GM19099 (cell line): ENCODE data around the gene ARHGAP31.
A peak's percentile ranks its signal among the peaks of the same experiment; 100 is the strongest.

ENCODE experiments used
- POLR2A ChIP-seq: IDR thresholded peaks from 3 replicates; pipeline ENCODE4 v1.6.1; 2011; ENCODE audit warnings: low read depth; ENCODE audit not compliant: insufficient read length; ENCODE audit errors: extremely low read depth

The ARHGAP31 gene, protein sequence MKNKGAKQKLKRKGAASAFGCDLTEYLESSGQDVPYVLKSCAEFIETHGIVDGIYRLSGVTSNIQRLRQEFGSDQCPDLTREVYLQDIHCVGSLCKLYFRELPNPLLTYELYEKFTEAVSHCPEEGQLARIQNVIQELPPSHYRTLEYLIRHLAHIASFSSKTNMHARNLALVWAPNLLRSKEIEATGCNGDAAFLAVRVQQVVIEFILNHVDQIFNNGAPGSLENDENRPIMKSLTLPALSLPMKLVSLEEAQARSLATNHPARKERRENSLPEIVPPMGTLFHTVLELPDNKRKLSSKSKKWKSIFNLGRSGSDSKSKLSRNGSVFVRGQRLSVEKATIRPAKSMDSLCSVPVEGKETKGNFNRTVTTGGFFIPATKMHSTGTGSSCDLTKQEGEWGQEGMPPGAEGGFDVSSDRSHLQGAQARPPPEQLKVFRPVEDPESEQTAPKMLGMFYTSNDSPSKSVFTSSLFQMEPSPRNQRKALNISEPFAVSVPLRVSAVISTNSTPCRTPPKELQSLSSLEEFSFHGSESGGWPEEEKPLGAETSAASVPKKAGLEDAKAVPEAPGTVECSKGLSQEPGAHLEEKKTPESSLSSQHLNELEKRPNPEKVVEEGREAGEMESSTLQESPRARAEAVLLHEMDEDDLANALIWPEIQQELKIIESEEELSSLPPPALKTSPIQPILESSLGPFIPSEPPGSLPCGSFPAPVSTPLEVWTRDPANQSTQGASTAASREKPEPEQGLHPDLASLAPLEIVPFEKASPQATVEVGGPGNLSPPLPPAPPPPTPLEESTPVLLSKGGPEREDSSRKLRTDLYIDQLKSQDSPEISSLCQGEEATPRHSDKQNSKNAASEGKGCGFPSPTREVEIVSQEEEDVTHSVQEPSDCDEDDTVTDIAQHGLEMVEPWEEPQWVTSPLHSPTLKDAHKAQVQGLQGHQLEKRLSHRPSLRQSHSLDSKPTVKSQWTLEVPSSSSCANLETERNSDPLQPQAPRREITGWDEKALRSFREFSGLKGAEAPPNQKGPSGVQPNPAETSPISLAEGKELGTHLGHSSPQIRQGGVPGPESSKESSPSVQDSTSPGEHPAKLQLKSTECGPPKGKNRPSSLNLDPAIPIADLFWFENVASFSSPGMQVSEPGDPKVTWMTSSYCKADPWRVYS (N-terminal part only)

DNA sequence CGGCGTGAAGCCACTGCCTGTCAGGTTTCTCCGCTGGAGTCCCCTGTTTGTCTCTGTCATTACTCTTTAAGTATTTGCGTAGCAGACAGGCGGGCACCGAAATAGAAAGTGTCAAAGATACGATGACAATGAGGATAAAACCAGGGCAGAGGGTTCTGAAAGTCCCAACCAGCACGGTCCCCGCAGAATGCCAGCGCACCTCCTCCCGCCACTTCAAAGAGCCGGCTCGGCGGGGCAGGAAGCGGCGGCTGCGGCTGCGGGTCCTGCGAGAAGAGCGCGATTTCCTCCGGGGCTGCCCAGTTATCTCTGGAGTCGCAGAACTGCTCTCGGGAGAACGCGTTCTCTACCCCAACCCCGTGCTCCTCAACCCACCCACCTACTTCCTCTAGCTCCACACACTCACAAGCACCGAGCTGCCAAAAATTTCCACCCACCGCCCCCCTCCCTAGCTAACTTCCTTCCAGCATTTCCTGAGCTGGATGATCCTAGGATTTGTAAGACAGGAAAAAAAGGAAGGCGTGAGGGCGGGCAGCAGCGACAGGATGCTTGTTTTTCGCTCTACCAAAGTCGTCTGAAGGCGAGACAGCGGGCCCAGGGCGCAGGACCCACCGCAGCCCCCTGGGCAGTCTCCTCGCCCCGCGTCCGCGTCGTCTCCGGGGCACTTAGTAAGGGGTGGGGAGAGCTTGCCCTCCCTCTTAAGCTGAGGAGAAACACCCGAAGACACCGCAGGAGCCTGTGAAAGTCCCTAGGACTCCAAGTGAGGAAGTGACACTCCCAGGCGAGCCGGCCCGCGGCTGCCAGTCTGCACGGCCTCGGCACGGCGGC is at the start of gene ARHGAP31:
Gene ARHGAP31 (plus strand): TSS at position 513 of the 825 bp plus-strand sequence. CDS start 522 bp downstream, outside the sequence.
- TF ChIP-seq POLR2A, result peak; percentile 62

DNA sequence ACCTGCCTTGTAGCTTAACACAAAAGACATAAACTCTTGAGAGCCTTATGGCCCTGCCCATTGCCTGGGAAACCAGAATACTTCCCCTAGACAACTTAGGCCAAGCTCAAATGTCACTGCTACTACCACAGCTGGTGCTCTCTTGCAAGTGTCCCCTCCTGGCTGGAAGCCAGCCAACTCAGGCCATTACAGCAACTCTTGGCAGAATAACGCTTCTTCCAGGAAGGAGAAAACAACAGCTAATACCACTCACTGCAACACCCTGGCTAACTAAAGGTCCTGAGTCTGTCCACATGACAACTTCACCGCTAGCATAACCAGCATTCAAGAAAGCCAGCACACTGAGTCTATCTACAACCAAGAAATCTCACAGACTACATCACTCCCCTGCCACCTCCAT is 48.4 kb upstream of the ARHGAP31 start:
- no peak for TF ChIP-seq POLR2A

DNA sequence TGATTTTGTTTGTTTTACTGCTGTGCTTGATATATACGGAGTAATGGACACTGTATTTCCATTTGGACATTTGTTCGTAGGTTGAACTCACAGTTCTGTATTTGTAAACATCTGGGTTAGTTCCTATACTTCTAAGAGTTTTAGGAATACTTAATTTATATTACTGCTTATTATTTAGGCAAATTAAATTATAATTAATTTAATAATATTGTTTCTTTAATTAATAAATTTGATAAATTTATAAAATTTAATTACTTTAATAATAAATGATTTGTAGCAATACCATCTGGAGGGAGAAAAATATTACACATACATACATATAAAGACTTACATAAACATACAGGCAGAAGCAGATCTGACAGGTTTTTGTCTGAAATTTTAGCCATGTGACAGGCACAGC is 39.0 kb upstream of the ARHGAP31 start:
- no peak for TF ChIP-seq POLR2A

DNA sequence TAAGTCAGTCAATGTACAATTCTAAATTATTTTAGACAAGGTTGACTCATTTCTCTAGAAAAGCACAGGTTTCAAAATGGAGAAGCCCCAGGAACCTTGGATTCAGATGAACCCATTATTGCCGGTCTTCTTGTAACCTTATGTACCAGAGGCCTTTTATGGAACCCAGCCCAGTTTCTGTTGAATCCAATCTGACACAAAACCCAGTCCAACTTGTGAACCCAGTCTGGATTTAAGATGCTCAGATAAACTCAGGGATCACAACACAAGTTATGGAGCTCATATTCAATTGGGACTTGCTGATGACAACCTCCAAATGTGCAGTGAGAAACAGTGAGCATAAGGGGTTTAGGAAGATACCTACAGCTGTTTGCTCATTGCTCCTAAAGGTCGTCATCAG is 37.1 kb upstream of the ARHGAP31 start:
- no peak for TF ChIP-seq POLR2A

DNA sequence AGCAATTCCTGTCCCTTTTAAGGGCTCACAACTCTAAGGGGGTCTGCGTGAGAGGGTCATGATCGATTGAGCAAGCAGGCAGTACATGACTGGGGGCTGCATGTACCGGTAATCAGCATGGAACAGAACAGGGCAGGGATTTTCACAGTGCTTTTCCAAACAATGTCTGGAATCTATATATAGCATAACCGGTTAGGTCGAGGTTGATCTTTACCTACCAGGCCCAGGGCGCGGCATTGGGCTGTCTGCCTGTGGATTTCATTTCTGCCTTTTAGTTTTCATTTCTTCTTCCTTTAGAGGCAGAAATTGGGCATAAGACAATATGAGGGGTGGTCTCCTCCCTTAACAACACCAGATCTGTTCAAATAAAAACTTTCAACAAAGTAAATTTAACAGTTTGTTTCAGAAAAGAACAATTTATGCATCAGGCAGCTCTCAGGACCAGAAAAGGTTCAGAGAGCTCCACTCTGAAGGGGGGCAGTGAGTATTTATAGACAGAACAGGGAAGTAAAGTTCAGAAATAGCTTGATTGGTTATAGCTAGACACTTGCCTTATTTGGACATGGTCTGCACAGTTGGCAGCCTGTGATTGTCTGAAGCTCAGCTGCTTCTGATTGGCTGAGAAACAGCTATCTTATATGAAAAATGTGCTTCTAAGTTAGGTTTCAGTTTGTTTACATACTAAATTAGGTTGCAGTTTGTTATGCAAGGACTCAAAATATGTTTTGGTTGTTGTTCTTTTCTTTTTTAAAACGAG is 36.4 kb upstream of the ARHGAP31 start:
- TF ChIP-seq POLR2A, result no peak

DNA sequence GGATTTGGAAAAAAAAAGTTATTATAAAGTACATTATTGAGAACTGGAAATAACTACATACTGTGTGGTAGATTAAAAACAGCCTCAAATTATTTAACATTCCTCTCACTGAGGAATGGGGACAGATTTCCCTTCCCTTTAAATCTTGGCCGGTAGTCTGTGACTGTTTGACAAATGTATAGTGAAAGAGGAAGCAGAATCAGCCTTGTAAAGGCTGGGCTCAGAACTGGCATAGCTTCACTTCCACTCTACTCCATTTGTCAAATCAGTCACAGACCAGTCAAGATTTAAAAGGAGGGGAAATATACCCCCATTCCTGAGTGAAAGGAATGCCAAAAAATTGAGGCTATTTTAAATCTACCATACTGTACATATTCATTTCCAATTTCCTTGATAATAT is 35.3 kb upstream of the ARHGAP31 start:
- TF ChIP-seq POLR2A, result no peak

DNA sequence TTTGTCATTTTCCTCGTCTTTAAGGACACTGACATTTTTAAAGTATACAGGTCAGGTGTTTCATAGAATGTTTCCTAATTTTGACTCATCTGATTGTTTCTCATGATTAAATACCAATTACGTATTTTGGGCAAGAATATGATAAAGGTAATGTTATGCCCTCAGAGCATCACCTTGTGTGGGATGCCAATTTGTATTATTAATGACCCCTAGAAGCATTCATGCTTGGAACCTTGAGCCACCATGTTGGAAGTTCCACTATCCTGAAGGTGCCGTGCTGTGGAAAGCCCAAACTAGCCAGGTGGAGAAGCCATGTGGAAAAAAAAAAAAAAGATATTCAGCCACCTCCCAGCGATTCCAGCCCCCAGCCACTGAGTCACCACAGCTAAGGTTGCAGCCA is 34.4 kb upstream of the ARHGAP31 start:
- no peak for TF ChIP-seq POLR2A

DNA sequence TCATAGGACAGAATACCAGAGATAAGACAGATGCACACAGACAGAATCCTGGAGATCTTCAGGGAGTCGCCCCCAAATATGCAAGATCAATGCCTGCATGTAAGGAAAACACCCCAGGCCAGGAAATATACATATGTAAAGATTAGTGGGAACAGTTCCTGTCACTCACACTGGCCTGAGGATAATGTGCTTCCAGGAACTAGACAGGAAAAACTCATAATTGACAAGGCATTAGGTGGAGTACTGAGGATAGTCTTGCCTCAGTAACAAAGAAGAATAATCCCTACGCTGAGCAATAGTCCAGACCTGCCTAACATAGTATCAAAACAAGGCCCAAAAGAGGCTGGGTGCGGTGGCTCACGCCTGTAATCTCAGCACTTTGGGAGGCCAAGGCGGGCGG is 33.1 kb upstream of the ARHGAP31 start:
- no peak for TF ChIP-seq POLR2A

DNA sequence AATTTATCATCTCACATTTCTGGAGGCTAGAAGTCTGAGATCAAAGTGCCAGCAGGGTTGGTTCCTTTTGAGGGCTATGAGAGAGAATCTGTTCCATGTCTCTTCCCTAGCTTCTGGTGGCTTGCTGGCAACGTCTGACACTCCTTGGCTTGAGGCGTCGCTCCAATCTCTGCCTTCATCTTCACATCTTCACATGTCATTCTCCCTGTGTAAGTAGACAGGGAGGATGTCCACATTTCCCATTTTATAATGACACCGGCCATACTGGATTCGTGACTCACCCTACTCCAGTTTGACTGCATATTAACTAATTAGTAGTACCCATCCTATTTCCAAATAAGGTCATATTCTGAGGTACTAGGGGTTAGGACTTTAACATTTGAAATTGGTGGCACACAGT is 17.5 kb upstream of the ARHGAP31 start:
- TF ChIP-seq POLR2A, result no peak

DNA sequence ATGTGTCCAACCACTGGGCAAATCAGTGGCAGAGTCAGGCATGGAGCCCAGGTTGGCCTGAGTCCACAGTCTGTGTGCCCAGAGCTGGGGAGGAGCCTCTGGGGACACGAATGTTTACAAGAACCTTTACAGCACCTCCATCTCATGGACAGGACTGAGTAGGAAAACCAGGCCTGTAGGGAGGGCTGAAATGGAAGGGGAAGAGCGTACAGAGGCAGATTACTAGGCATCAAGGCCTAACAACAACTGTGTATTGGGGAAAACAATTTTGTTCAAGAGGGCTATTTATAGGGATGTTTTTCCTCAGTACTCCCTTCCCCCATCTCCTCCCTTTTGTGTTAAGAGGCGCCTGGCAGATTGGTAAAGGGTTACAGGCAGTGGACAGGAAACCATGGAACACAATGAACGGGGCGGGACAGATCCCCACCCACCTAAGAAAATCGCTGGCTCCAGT is 15.1 kb upstream of the ARHGAP31 start:
- TF ChIP-seq POLR2A, result no peak

DNA sequence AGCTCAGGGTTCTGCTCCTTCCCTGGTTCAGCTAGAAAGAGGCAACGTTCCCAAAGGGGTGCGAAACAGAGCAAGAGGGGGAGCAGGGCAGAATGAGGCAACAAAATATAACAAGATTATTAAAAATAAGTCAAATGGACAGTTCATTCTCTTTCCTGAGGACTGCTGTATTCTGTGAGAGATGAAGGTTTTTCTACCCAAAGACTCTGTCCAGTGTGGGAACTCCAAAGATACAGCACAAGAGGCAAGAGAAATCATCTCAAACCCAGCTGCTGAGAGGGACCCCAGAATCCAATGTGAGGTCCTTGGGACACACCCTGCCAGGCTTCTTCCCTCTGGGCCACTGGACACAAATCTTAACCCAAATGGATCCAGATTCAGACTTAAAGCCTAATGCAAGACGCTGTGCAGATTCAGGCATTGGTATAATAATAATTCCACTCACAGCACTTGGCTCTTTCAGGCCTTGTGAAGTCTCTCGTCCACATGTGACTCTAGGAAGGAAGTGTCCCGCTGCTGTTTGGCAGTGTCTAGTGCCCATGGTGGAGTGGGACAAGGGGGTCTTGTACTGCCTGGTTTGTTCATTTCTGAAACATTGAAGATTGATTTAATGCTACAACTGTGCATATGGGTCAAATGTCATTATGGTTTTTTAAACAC is 14.5 kb upstream of the ARHGAP31 start:
- no peak for TF ChIP-seq POLR2A

DNA sequence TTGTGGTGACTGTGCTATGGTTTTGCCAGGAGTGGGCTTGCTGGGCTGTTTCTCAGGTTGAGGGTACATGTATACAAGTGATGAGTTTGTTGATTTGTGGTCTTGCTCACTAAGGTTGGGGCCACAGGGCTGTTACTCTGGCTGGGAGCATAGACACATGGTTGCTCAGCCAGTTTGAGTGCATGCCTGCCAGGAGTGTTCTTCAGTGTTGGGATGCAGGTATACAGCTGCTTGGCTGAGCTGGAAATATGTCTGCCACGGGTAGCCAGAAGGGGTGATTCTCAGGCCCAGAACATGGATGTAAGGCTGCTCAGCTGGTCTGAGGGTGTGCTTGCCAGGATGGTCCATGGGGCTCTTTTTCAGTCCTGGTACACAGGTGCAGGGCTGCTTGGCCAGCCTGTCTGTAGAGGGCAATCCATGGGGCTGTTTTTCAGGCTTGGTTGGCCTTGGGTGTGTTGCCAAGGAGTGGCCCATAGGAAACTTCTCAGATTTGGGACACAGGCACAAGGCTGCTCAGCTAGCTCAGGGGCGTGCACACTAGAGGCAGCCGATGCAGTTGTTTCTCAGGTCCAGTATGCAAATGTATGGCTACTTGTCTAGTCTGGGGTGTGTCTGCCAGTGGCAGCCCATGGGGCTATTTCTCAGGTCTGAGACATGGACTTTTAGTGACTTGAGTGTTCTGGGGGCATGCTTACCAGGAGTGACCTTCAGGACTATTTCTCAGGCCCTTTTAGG is 5.3 kb upstream of the ARHGAP31 start:
- no peak for TF ChIP-seq POLR2A

DNA sequence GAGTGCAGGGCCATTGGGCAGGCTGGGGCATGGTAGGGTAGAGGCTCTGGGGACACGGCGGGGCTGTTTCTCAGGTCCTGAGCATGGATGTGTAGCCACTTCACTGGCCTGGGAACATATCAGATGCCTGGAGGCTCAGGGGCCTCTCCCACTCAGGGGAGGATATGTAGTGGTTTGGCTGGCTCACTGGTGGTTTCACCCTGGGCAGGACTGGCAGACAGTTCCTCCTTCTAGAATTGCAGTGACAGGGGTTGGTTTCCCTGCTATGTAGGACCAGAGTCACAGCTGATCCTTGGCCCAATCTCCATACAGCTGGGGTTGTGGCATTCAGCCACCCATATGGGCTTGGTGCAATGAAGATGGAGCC is 4.8 kb upstream of the ARHGAP31 start:
- no peak for TF ChIP-seq POLR2A
